IPS-20b (cell line): Measurements from ENCODE around the gene STMN3.
"Not testable (repeated sequence)": the region's sequence is repeated elsewhere in the genome, so short reads cannot be mapped to it uniquely, and the experiment has no call there.

ENCODE experiments used
- H3K27ac ChIP-seq: one replicate; pipeline ENCODE4 v1.5.1; 2013; ENCODE audit warnings: low read length
- H3K27me3 ChIP-seq: 2 replicates; pipeline ENCODE4 v1.6.1; 2013; ENCODE audit warnings: mild to moderate bottlenecking, low read length, inconsistent platforms; ENCODE audit not compliant: insufficient read depth
- H3K36me3 ChIP-seq: 2 replicates; pipeline ENCODE4 v1.6.1; 2013; ENCODE audit warnings: low read depth, mild to moderate bottlenecking, inconsistent platforms, low read length, moderate library complexity; ENCODE audit not compliant: insufficient read depth
- H3K4me1 ChIP-seq: 2 replicates; pipeline ENCODE4 v1.6.1; 2013; ENCODE audit warnings: mild to moderate bottlenecking, control low read depth, inconsistent platforms, low read length, moderate library complexity; ENCODE audit not compliant: insufficient read depth
- H3K4me3 ChIP-seq: 2 replicates; pipeline ENCODE4 v1.5.1; 2013; ENCODE audit warnings: mild to moderate bottlenecking, low read length, inconsistent platforms
- H3K9ac ChIP-seq: 2 replicates; pipeline ENCODE4 v1.6.1; 2013; ENCODE audit warnings: low read depth, mild to moderate bottlenecking, inconsistent platforms, low read length, moderate library complexity
- H3K9me3 ChIP-seq: 2 replicates; pipeline ENCODE4 v1.6.1; 2013; ENCODE audit warnings: mild to moderate bottlenecking, low read depth, low read length, inconsistent platforms; ENCODE audit not compliant: insufficient read depth

Gene STMN3

GRCh38 chr20:63657937-63658748 lies 4.9 kb upstream of the STMN3 start, which contains the start of gene RTEL1:
TSS of gene RTEL1 (plus strand) at chr20:63658312. CDS start at chr20:63659403, 1,091 bp downstream.
- Histone ChIP-seq H3K36me3 (peaks cover 30% of the 10 kb centered on the region), H3K4me3 (peak within 1 kb of the TSS; percentile 95), H3K4me1 (peaks cover 11% of the 10 kb centered on the region), H3K9ac (peak within 1 kb of the TSS; percentile 84), H3K9me3 (no peaks in the 10 kb centered on the region), H3K27ac (peak within 1 kb of the TSS; percentile 47), H3K27me3 (no peaks in the 10 kb centered on the region)

- no peaks in the 10 kb centered on the region for H3K9me3 ChIP-seq
- peak overlapping the region; percentile 84; the same call in 1 of the 2 replicates for H3K9ac ChIP-seq
- peaks cover 22% of the 10 kb centered on the region for H3K36me3 ChIP-seq
- peak overlapping the region; percentile 47 for H3K27ac ChIP-seq
- H3K27me3 ChIP-seq = no peaks in the 10 kb centered on the region
- peak overlapping the region; percentile 95; the same call in 1 of the 2 replicates for H3K4me3 ChIP-seq
- peaks cover 11% of the 10 kb centered on the region for H3K4me1 ChIP-seq
Measured at GRCh38 chr20:63657260-63657936, 4.2 kb upstream of the STMN3 start.

DNA sequence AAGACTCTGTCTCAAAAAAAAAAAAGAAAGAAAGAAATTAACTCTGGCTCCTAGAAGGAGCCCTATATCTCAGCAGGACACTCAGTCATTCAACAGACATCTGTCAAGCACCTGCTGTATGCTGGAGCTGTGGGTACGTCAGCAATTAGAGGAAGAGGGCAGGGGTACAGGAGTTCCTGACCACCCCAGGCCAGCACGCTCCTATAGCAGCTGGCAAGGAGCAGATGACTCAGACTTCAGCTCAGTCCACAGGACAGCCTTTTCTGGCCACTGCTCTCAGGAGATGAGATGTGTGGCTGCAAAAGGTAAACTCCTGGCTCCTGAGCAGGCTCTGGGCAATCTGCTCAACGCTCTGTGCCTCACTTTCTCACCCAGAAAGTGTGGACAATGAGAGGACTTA lies 3.2 kb upstream of the STMN3 start:
- peaks cover 11% of the 10 kb centered on the region for H3K4me1 ChIP-seq
- peaks cover 13% of the 10 kb centered on the region; the same call in 1 of the 2 replicates for H3K36me3 ChIP-seq
- H3K9ac ChIP-seq = no peak overlapping the region

GRCh38 chr20:63655249-63655648 lies 2.0 kb upstream of the STMN3 start:
- no peak overlapping the region; the same call in 1 of the 2 replicates for H3K9ac ChIP-seq

More for the DNA sequence above, 3.2 kb upstream of the STMN3 start:
- Histone ChIP-seq H3K27ac (no peak overlapping the region), H3K4me3 (no peak overlapping the region), H3K9me3 (no peaks in the 10 kb centered on the region), H3K27me3 (peaks cover 7% of the 10 kb centered on the region)

GRCh38 chr20:63653974-63654668 lies 897 bp upstream of the STMN3 start:
- Histone ChIP-seq H3K9me3 (no peaks in the 10 kb centered on the region), H3K9ac (peak overlapping the region; percentile 96), H3K4me3 (peak overlapping the region; percentile 83), H3K27me3 (peaks cover 11% of the 10 kb centered on the region), H3K4me1 (peaks cover 11% of the 10 kb centered on the region), H3K27ac (peak overlapping the region; percentile 94), H3K36me3 (no peaks in the 10 kb centered on the region)

More at GRCh38 chr20:63655249-63655648, 2.0 kb upstream of the STMN3 start:
- 0 out of 2 replicates have a peak, but pooled peaks cover under 1% of the 10 kb centered on the region for H3K36me3 ChIP-seq
- H3K9me3 ChIP-seq = no peaks in the 10 kb centered on the region
- peaks cover 11% of the 10 kb centered on the region for H3K4me1 ChIP-seq
- H3K4me3 ChIP-seq = no peak overlapping the region
- H3K27ac ChIP-seq = no peak overlapping the region
- H3K27me3 ChIP-seq = peaks cover 11% of the 10 kb centered on the region

GRCh38 chr20:63652192-63652980 lies 838 bp downstream of the STMN3 start:
- Histone ChIP-seq H3K36me3 (no peaks in the 10 kb centered on the region), H3K4me3 (peak overlapping the region; percentile 59; the same call in 1 of the 2 replicates), H3K27me3 (peaks cover 11% of the 10 kb centered on the region), H3K9ac (peak overlapping the region; percentile 48; the same call in 1 of the 2 replicates), H3K4me1 (peaks cover 10% of the 10 kb centered on the region), H3K9me3 (no peaks in the 10 kb centered on the region), H3K27ac (no peak overlapping the region)

DNA sequence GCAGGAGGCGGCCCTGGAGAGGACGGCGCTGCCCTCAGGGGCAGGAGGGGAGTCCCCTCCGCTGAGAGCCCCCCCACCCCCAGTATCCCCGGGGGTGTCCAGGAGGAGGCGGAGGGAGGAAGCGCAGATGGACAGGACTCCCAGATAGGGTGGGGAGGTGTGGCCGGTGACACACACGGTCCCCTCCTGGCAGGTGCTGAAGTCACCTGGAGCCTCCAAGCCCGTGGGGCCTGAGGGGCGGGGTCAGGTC lies 1.4 kb downstream of the STMN3 start:
- Histone ChIP-seq H3K36me3 (no peaks in the 10 kb centered on the region), H3K27me3 (peaks cover 11% of the 10 kb centered on the region), H3K9me3 (no peaks in the 10 kb centered on the region), H3K9ac (peak overlapping the region; percentile 48; the same call in 1 of the 2 replicates), H3K4me3 (peak overlapping the region; percentile 59; the same call in 1 of the 2 replicates), H3K27ac (no peak overlapping the region), H3K4me1 (peaks cover 8% of the 10 kb centered on the region)

DNA sequence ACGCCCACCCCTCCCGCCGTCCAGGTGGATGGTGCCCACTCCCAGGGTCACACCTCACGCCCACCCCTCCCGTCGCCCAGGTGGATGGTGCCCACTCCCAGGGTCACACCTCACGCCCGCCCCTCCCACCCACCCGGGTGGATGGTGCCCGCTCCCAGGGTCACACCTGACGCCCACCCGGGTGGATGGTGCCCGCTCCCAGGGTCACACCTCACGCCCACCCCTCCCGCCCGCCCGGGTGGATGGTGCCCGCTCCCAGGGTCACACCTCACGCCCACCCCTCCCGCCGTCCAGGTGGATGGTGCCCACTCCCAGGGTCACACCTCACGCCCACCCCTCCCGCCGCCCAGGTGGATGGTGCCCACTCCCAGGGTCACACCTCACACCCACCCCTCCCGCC lies 2.7 kb downstream of the STMN3 start:
- not testable (repeated sequence) for H3K4me3 ChIP-seq, H3K4me1 ChIP-seq, H3K36me3 ChIP-seq, H3K9me3 ChIP-seq, H3K9ac ChIP-seq, H3K27ac ChIP-seq
- H3K27me3 ChIP-seq = peaks cover 11% of the 10 kb centered on the region

GRCh38 chr20:63648895-63649589 lies 4.2 kb downstream of the STMN3 start:
- Histone ChIP-seq H3K9me3 (no peaks in the 10 kb centered on the region), H3K4me1 (peaks cover under 1% of the 10 kb centered on the region), H3K4me3 (no peak overlapping the region), H3K36me3 (no peaks in the 10 kb centered on the region), H3K27ac (no peak overlapping the region), H3K27me3 (peaks cover 11% of the 10 kb centered on the region), H3K9ac (no peak overlapping the region)

GRCh38 chr20:63648190-63648589 lies 5.0 kb downstream of the STMN3 start:
- Histone ChIP-seq H3K4me1 (no peaks in the 10 kb centered on the region), H3K27me3 (peaks cover 11% of the 10 kb centered on the region), H3K9ac (no peak overlapping the region), H3K9me3 (no peaks in the 10 kb centered on the region), H3K36me3 (no peaks in the 10 kb centered on the region), H3K27ac (no peak overlapping the region), H3K4me3 (no peak overlapping the region)
